ENCODE data around the gene GATB. TPM values are rescaled to one million over a fixed set of nuclear protein-coding genes. Genes with fewer than 3 reads are reported as not detected.
A peak's percentile ranks its signal among the peaks of the same experiment; 100 is the strongest.

GATB gene
- total RNA-seq, 1 donor from 2014 or later, result 24.5 TPM

DNA sequence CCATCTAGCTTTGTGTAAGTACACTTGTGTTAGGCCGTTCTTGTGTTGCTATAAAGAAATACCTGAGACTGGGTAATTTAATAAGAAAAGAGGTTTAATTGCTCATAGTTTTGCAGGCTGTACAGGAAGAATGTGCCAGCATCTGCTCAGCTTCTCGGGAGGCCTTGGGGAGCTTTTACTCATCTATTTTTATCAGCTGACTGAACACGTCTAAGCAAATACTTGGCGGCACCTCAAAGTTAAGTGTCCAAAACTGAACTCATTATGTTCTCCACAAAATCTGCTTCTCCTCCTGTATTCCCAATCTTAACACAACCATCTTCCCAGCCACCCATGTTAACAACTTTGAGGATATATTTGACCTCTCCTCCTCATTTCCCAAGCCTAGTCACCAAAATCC lies 42.4 kb upstream of the GATB start:
- TF ChIP-seq, protein P1, sequence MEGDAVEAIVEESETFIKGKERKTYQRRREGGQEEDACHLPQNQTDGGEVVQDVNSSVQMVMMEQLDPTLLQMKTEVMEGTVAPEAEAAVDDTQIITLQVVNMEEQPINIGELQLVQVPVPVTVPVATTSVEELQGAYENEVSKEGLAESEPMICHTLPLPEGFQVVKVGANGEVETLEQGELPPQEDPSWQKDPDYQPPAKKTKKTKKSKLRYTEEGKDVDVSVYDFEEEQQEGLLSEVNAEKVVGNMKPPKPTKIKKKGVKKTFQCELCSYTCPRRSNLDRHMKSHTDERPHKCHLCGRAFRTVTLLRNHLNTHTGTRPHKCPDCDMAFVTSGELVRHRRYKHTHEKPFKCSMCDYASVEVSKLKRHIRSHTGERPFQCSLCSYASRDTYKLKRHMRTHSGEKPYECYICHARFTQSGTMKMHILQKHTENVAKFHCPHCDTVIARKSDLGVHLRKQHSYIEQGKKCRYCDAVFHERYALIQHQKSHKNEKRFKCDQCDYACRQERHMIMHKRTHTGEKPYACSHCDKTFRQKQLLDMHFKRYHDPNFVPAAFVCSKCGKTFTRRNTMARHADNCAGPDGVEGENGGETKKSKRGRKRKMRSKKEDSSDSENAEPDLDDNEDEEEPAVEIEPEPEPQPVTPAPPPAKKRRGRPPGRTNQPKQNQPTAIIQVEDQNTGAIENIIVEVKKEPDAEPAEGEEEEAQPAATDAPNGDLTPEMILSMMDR (IDR thresholded peaks at IDR 0.05; ENCODE audit: partially characterized antibody, unreplicated experiment), result no peak
- Mint-ChIP-seq H3K27ac (ENCODE audit: unreplicated experiment) (no peak overlapping the region), H3K4me1 (ENCODE audit: low read depth, unreplicated experiment) (peaks cover 2% of the 10 kb centered on the region), H3K36me3 (ENCODE audit: unreplicated experiment) (no peaks in the 10 kb centered on the region), H3K4me3 (ENCODE audit: unreplicated experiment) (no peak overlapping the region), H3K9me3 (ENCODE audit: unreplicated experiment) (peaks cover 7% of the 10 kb centered on the region), H3K27me3 (ENCODE audit: unreplicated experiment) (no peaks in the 10 kb centered on the region)
- DNase-seq, result no peak

DNA sequence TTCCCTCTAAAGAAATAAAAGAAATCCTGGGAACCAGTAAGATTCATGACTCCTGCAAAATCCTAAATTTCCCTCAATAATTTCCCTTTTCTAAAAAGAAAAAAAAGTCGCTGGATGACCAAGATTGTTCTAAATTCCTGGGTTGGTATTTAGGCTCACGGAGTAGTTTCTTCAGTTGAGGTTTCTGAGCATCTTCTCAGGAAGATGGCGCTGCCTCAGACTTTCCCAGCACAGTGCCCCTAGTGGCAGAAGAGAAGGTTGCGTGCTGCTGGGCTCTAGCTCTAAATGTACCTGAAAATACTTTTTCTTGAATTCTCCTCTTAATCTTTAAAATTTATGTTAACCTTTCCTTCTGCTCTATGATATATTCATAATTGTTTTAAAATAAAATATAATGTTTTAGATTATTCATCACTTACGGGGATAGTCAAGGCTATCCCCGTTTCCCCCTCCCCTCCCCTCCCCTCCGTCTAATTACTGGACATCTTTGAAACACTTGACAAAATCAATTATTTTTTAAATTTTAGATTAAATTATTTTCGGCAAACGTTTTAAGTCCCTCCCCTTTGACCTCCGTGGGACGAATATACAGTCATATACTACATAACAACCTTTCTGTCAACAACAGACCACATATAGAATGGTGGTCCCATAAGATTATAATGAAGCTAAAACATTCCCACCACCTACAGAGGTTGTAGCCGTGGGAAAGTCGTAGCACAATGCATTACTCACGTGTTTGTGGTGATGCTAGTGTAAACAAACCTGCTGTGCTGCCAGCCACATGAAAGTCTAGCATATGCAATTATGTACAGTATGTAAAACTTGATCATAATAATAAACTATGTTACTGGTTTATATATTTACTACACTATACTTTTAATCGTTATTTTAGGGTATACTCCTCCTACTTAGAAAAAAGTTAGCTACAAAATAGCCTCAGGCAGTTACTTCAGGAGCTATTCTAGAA lies 41.0 kb upstream of the GATB start:
- Mint-ChIP-seq H3K36me3 (ENCODE audit: unreplicated experiment) (no peaks in the 10 kb centered on the region), H3K27me3 (ENCODE audit: unreplicated experiment) (no peaks in the 10 kb centered on the region), H3K9me3 (ENCODE audit: unreplicated experiment) (peaks cover 3% of the 10 kb centered on the region), H3K4me1 (ENCODE audit: low read depth, unreplicated experiment) (peaks cover 2% of the 10 kb centered on the region), H3K27ac (ENCODE audit: unreplicated experiment) (no peak overlapping the region), H3K4me3 (ENCODE audit: unreplicated experiment) (no peak overlapping the region)
- TF ChIP-seq, protein P1 (IDR thresholded peaks at IDR 0.05; ENCODE audit: partially characterized antibody, unreplicated experiment), result peak; percentile 97
- DNase-seq, result peak; percentile 74

DNA sequence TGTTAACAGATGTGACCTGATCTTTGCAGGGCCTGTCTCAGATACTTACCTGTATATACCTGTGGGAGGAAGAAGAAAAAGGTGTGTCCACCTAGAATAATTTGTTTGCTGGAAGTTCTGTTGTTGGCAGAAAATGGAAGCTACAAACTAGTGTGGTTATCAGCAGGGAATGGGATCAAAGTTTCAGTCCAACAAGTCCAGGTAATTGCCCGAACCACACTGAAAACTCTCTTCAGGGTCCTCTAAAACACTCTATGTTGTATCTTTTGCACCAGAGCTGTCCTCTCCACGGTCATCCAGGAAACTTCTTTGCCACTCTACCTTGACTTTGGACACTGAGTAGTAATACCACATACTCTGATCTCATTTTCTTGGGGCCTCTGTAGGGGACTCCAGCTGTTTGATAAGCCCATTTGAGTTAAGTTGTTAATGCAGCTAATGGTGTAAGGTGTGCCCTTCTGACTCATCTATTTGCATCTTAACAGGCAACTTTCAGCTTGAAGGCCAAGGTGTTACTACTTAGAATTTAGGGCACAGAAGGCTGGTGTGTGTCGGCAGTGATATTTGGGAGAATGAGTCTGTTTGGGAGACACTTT lies 38.7 kb upstream of the GATB start:
- H3K27me3 Mint-ChIP-seq (ENCODE audit: unreplicated experiment), result no peaks in the 10 kb centered on the region
- H3K27ac Mint-ChIP-seq (ENCODE audit: unreplicated experiment), result no peak overlapping the region
- peaks cover 3% of the 10 kb centered on the region for H3K9me3 Mint-ChIP-seq (ENCODE audit: unreplicated experiment)
- TF ChIP-seq, protein P1 (IDR thresholded peaks at IDR 0.05; ENCODE audit: partially characterized antibody, unreplicated experiment), result no peak
- H3K4me1 Mint-ChIP-seq (ENCODE audit: low read depth, unreplicated experiment), result no peaks in the 10 kb centered on the region
- no peak overlapping the region for H3K4me3 Mint-ChIP-seq (ENCODE audit: unreplicated experiment)
- no peak for DNase-seq
- H3K36me3 Mint-ChIP-seq (ENCODE audit: unreplicated experiment), result no peaks in the 10 kb centered on the region

DNA sequence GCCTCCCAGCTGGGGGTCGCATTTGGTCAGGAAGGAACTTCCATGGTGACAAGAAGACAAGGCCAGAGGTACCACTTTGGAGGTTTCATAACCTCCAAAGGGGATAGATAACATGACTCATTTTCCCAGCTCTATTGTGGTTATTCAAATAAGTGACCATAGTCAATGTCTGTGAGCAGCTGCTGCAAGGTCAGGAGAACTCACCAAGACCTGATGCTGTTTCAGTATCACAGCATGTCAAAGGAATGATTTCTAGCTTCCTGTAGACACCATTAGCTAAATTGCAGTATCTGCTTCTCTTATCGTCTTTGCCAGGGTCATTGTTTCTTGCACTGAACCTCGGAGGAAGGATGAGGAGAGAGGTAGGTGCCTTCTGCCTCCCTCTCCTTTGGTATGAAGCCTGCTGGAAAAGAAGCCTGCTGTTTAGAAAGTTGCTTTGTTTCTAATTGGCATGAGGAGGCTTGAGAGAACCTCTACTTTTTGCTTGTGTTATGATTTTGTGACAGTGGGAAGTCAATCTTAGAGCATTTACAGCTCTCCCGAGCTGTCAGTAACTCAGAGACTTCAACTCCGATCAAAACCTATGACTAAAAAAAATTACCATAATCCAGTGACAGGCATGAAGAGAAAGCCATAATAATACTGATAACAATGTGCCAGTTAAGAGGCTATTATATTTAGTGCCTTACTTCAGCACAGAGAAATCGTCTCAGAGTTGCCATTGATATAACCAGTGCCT lies 38.0 kb upstream of the GATB start:
- Mint-ChIP-seq H3K4me3 (ENCODE audit: unreplicated experiment) (no peak overlapping the region), H3K27ac (ENCODE audit: unreplicated experiment) (no peak overlapping the region), H3K4me1 (ENCODE audit: low read depth, unreplicated experiment) (no peaks in the 10 kb centered on the region), H3K27me3 (ENCODE audit: unreplicated experiment) (no peaks in the 10 kb centered on the region), H3K9me3 (ENCODE audit: unreplicated experiment) (peaks cover 3% of the 10 kb centered on the region), H3K36me3 (ENCODE audit: unreplicated experiment) (no peaks in the 10 kb centered on the region)
- no peak for DNase-seq
- TF ChIP-seq, protein P1 (IDR thresholded peaks at IDR 0.05; ENCODE audit: partially characterized antibody, unreplicated experiment), result no peak

Measured in glutamatergic neuron (in vitro differentiated cells).